ENCODE data around the gene RPP40. TPM values are rescaled to one million over a fixed set of nuclear protein-coding genes. Genes with fewer than 3 reads are reported as not detected.

RPP40 gene
- polyA plus RNA-seq, 1 of the 3 experiments (the other 2 are of a cell fraction), result 9.8 TPM

DNA sequence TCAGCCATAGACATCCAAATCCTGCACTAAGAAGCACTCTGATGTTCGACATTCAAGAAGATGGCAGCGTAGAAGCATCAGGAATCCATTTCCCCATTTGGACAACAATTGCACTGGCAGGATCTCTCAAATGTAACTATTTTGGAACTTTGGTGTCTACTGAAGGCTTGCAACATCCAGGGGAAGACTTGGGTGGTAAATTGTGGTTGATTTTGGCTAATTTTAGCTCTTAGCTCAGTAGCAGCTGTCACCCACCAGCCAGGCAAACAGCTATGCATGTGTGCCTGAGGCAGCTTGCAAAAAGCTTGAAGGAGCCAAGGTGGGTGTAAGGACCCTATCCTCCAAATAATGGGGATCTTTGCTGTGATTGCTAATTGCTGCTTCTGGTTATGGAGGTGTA lies 46.2 kb upstream of the RPP40 start:
- no peak overlapping the region for H3K4me2 ChIP-seq
- CTCF ChIA-PET, result no interaction called here
- H3K9ac ChIP-seq, result no peak overlapping the region
- H3K27me3 ChIP-seq (ENCODE audit: insufficient read depth), result no peaks in the 10 kb centered on the region
- TF ChIP-seq SIN3A (IDR thresholded peaks at IDR 0.05; ENCODE audit: borderline replicate concordance, low read depth, low read length) (no peak), POLR2AphosphoS5 (IDR thresholded peaks at IDR 0.05; ENCODE audit: low read depth, low read length) (no peak)
- H3F3A ChIP-seq (replicated peaks; ENCODE audit: insufficient read depth), result no peaks in the 10 kb centered on the region
- POLR2A ChIA-PET, result no interaction called here
- H3K4me1 ChIP-seq (ENCODE audit: control insufficient read depth in 1 of 2, insufficient read depth in 2 of 2, low read depth in 1 of 2, low read length in 1 of 2), result peaks cover 3 to 12% of the 10 kb centered on the region in 2 experiments; a peak in 3 of 4 replicates
- no peaks in the 10 kb centered on the region for H4K20me1 ChIP-seq (ENCODE audit: insufficient read depth)
- H3K36me3 ChIP-seq (replicated peaks in 1 of 2; ENCODE audit: control insufficient read depth in 1 of 2, insufficient read depth in 2 of 2, low read length in 1 of 2), result no peaks in the 10 kb centered on the region
- H3K9me3 ChIP-seq, result no peaks in the 10 kb centered on the region
- H3K9me2 ChIP-seq, result no peaks in the 10 kb centered on the region
- H3K79me2 ChIP-seq (ENCODE audit: insufficient read depth), result no peaks in the 10 kb centered on the region
- H3K27ac ChIP-seq (ENCODE audit: low read depth in 2 of 2, low read length in 1 of 2), result no peak overlapping the region
- H3K4me3 ChIP-seq (ENCODE audit: low read depth in 2 of 2, low read length in 1 of 2), result no peak overlapping the region
- WGBS (ENCODE audit: low lambda C conversion rate), result 74% methylated on average over 2 of the region's 2 CpGs
- no peak overlapping the region for H2AFZ ChIP-seq (ENCODE audit: low read depth)
- no peak for DNase-seq

DNA sequence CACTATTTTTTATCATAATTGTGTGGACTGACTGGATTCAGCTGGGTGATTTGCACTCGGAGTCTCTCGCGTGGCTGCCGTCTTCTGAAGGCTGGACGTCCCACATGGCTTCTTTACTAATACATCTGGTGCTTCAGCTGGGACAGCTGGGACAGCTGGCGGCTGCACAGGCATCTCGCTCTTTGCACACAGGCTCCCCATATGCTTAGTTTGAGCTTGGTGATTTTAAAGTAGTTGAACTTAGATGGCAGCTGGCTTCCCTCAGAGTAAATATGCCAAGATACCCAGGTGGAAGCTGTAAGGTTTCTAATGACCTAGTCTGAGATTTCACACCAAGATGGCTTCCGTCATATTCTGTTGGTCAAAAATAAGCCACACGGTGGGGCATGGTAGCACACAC lies 42.6 kb upstream of the RPP40 start:
- no peaks in the 10 kb centered on the region for H3F3A ChIP-seq (replicated peaks; ENCODE audit: insufficient read depth)
- DNase-seq, result no peak
- POLR2A ChIA-PET, result no interaction called here
- no peaks in the 10 kb centered on the region for H3K4me1 ChIP-seq (ENCODE audit: control insufficient read depth in 1 of 2, insufficient read depth in 2 of 2, low read depth in 1 of 2, low read length in 1 of 2)
- H3K9me2 ChIP-seq, result no peaks in the 10 kb centered on the region
- H2AFZ ChIP-seq (ENCODE audit: low read depth), result no peak overlapping the region
- no peaks in the 10 kb centered on the region for H3K36me3 ChIP-seq (replicated peaks in 1 of 2; ENCODE audit: control insufficient read depth in 1 of 2, insufficient read depth in 2 of 2, low read length in 1 of 2)
- WGBS (ENCODE audit: low lambda C conversion rate), result 92% methylated on average over 9 of the region's 9 CpGs
- CTCF ChIA-PET, result interaction anchor here (3.3 kb wide), 1 partner anchor 15 kb away, joined by 13 read pairs; no protein-coding TSS in a partner anchor
- H3K9ac ChIP-seq, result no peak overlapping the region
- no peaks in the 10 kb centered on the region for H4K20me1 ChIP-seq (ENCODE audit: insufficient read depth)
- H3K27ac ChIP-seq (ENCODE audit: low read depth in 2 of 2, low read length in 1 of 2), result no peak overlapping the region
- TF ChIP-seq TCF12 (IDR thresholded peaks at IDR 0.05) (no peak), FOXM1 (IDR thresholded peaks at IDR 0.05; ENCODE audit: low read depth) (no peak), FOSL2 (IDR thresholded peaks at IDR 0.05; ENCODE audit: borderline replicate concordance, low read depth) (no peak), ELF1 (IDR thresholded peaks at IDR 0.05) (no peak), SMC3 (IDR thresholded peaks at IDR 0.05; ENCODE audit: low read depth, low read length) (no peak), CHD2 (IDR thresholded peaks at IDR 0.05; ENCODE audit: low read length, partially characterized antibody) (no peak), RFX5 (IDR thresholded peaks at IDR 0.05; ENCODE audit: low read length) (no peak), NRF1 (IDR thresholded peaks at IDR 0.05; ENCODE audit: low read depth, low read length) (no peak)
- no peaks in the 10 kb centered on the region for H3K79me2 ChIP-seq (ENCODE audit: insufficient read depth)
- H3K9me3 ChIP-seq, result no peaks in the 10 kb centered on the region
- no peaks in the 10 kb centered on the region for H3K27me3 ChIP-seq (ENCODE audit: insufficient read depth)
- no peak overlapping the region for H3K4me2 ChIP-seq
- no peak overlapping the region for H3K4me3 ChIP-seq (ENCODE audit: low read depth in 2 of 2, low read length in 1 of 2)

GRCh38 chr6:5045416-5045815 lies 41.6 kb upstream of the RPP40 start:
- no peak overlapping the region for H3K4me3 ChIP-seq (ENCODE audit: low read depth in 2 of 2, low read length in 1 of 2)
- H3K9me3 ChIP-seq, result no peaks in the 10 kb centered on the region
- no peaks in the 10 kb centered on the region for H3K27me3 ChIP-seq (ENCODE audit: insufficient read depth)
- CTCF ChIA-PET, result interaction anchor here (3.3 kb wide), 1 partner anchor 14 kb away, joined by 13 read pairs; no protein-coding TSS in a partner anchor
- no peak overlapping the region for H2AFZ ChIP-seq (ENCODE audit: low read depth)
- no peak overlapping the region for H3K27ac ChIP-seq (ENCODE audit: low read depth in 2 of 2, low read length in 1 of 2)
- POLR2A ChIA-PET, result no interaction called here
- no peak for TF ChIP-seq GATA2 (CRISPR knock-in tag; IDR thresholded peaks at IDR 0.05)
- no peak for TF ChIP-seq GABPA (IDR thresholded peaks at IDR 0.05; ENCODE audit: low read depth)
- no peak for TF ChIP-seq RFX5 (IDR thresholded peaks at IDR 0.05; ENCODE audit: low read length)
- no peak for TF ChIP-seq MAX (IDR thresholded peaks at IDR 0.05; ENCODE audit: low read depth)
- no peaks in the 10 kb centered on the region for H4K20me1 ChIP-seq (ENCODE audit: insufficient read depth)
- 78% methylated on average over 8 of the region's 8 CpGs for WGBS (ENCODE audit: low lambda C conversion rate)
- H3K4me1 ChIP-seq (ENCODE audit: control insufficient read depth in 1 of 2, insufficient read depth in 2 of 2, low read depth in 1 of 2, low read length in 1 of 2), result no peaks in the 10 kb centered on the region
- H3K79me2 ChIP-seq (ENCODE audit: insufficient read depth), result no peaks in the 10 kb centered on the region
- no peak for DNase-seq
- no peak overlapping the region for H3K9ac ChIP-seq
- no peaks in the 10 kb centered on the region for H3K36me3 ChIP-seq (replicated peaks in 1 of 2; ENCODE audit: control insufficient read depth in 1 of 2, insufficient read depth in 2 of 2, low read length in 1 of 2)
- no peaks in the 10 kb centered on the region for H3K9me2 ChIP-seq
- no peaks in the 10 kb centered on the region for H3F3A ChIP-seq (replicated peaks; ENCODE audit: insufficient read depth)
- H3K4me2 ChIP-seq, result no peak overlapping the region

Measured in SK-N-SH (cell line).